Activated CD8-positive, alpha-beta T cell treated with anti-CD3 and anti-CD28 coated beads for 36 hours (primary cell): ENCODE data around the gene POLR3B. TPM values are rescaled to one million over a fixed set of nuclear protein-coding genes. Genes with fewer than 3 reads are reported as not detected.

Experiments
- ATAC-seq: fragments of 200-7000 bp; cut with Tn5 transposase; one replicate; pipeline ENCODE4 v1.10.0; 2021; ENCODE audit warnings: mild to moderate bottlenecking, moderate library complexity
- CTCF ChIA-PET: fragments of 350-600 bp; sonication (Branson Sonifier 250); formaldehyde crosslinking; loops from one replicate; lab custom pipeline; 2021; ENCODE audit warnings: antibody characterized with exemption; lab: Charles Lee
- POLR2A ChIA-PET: fragments of 350-600 bp; sonication (Branson Sonifier 250); formaldehyde crosslinking; loops from one replicate; lab custom pipeline; 2021; ENCODE audit warnings: antibody characterized with exemption; lab: Charles Lee
- DNase-seq: peaks from one replicate; pipeline ENCODE4 v3.0.0-alpha.2; 2020
- H3K27ac Mint-ChIP-seq: one replicate; pipeline ENCODE4 v1.8.0; 2021; ENCODE audit warnings: mild to moderate bottlenecking, mixed read lengths
- H3K27me3 Mint-ChIP-seq: one replicate; pipeline ENCODE4 v1.8.0; 2021; ENCODE audit warnings: mixed read lengths
- H3K36me3 Mint-ChIP-seq: one replicate; pipeline ENCODE4 v1.8.0; 2021; ENCODE audit warnings: low read depth, mixed read lengths
- H3K4me1 Mint-ChIP-seq: one replicate; pipeline ENCODE4 v1.8.0; 2021; ENCODE audit warnings: low read depth, mixed read lengths
- H3K4me3 Mint-ChIP-seq: one replicate; pipeline ENCODE4 v1.8.0; 2021; ENCODE audit warnings: mild to moderate bottlenecking, moderate library complexity, mixed read lengths
- H3K9me3 Mint-ChIP-seq: one replicate; pipeline ENCODE4 v1.8.0; 2021; ENCODE audit warnings: mixed read lengths
- CTCF ChIP-seq: fragments of 200-600 bp; IDR thresholded peaks from one replicate; pipeline ENCODE4 v1.8.0; 2022; ENCODE audit warnings: antibody characterized with exemption, mild to moderate bottlenecking
- intact Hi-C: fragments of 100-400 bp; cut with micrococcal nuclease; formaldehyde crosslinking; loops from one replicate; pipeline ENCODE4 v1.10.0; 2022
- total RNA-seq, 2 experiments: library from RNA; stranded (reverse); gene quantifications; one replicate each; pipeline ENCODE4 v1.2.3, GENCODE V29; 2021

Gene POLR3B
- total RNA-seq, 2 experiments from 2014 or later, result 8.3 to 9.5 TPM

- TF ChIP-seq CTCF, result no peak
- Mint-ChIP-seq H3K27ac (no peak overlapping the region), H3K36me3 (peaks cover 11% of the 10 kb centered on the region), H3K9me3 (no peaks in the 10 kb centered on the region), H3K4me1 (peaks cover under 1% of the 10 kb centered on the region), H3K27me3 (no peaks in the 10 kb centered on the region), H3K4me3 (no peak overlapping the region)
- CTCF ChIA-PET, result no interaction called here
- ATAC-seq (no peak), DNase-seq (no peak)
- POLR2A ChIA-PET, result no interaction called here
- intact Hi-C loops, result no loop called here
These were observed 135.3 kb downstream of the POLR3B start for GRCh38 chr12:106492857-106493256.

- ChIA-PET POLR2A (no interaction called here), CTCF (no interaction called here)
- Mint-ChIP-seq H3K9me3 (no peaks in the 10 kb centered on the region), H3K36me3 (peaks cover 17% of the 10 kb centered on the region), H3K4me3 (no peak overlapping the region), H3K27ac (no peak overlapping the region), H3K27me3 (no peaks in the 10 kb centered on the region), H3K4me1 (peaks cover 4% of the 10 kb centered on the region)
- no peak for TF ChIP-seq CTCF
- ATAC-seq (no peak), DNase-seq (no peak)
- intact Hi-C loops, result no loop called here
These were observed 136.0 kb downstream of the POLR3B start for GRCh38 chr12:106493531-106493930.

GRCh38 chr12:106495354-106495965, 137.9 kb downstream of the POLR3B start:
- CTCF ChIA-PET, result no interaction called here
- intact Hi-C loops, result no loop called here
- ATAC-seq, result no peak

GRCh38 chr12:106498056-106498455, 140.5 kb downstream of the POLR3B start:
- intact Hi-C loops, result no loop called here
- no peak for ATAC-seq
- ChIA-PET CTCF (no interaction called here), POLR2A (no interaction called here)
- no peaks in the 10 kb centered on the region for H3K27me3 Mint-ChIP-seq
- TF ChIP-seq CTCF, result no peak
- H3K4me1 Mint-ChIP-seq, result peaks cover 6% of the 10 kb centered on the region
- H3K9me3 Mint-ChIP-seq, result no peaks in the 10 kb centered on the region
- peaks cover 28% of the 10 kb centered on the region for H3K36me3 Mint-ChIP-seq
- H3K27ac Mint-ChIP-seq, result no peak overlapping the region
- no peak overlapping the region for H3K4me3 Mint-ChIP-seq
- DNase-seq, result no peak

More at GRCh38 chr12:106495354-106495965, 137.9 kb downstream of the POLR3B start:
- DNase-seq, result no peak
- H3K4me3 Mint-ChIP-seq, result no peak overlapping the region
- H3K27me3 Mint-ChIP-seq, result no peaks in the 10 kb centered on the region
- no peaks in the 10 kb centered on the region for H3K9me3 Mint-ChIP-seq
- POLR2A ChIA-PET, result no interaction called here
- peaks cover 28% of the 10 kb centered on the region for H3K36me3 Mint-ChIP-seq
- no peak overlapping the region for H3K27ac Mint-ChIP-seq
- peaks cover 6% of the 10 kb centered on the region for H3K4me1 Mint-ChIP-seq
- TF ChIP-seq CTCF, result no peak

- DNase-seq (no peak), ATAC-seq (no peak)
- no peaks in the 10 kb centered on the region for H3K9me3 Mint-ChIP-seq
- POLR2A ChIA-PET, result interaction anchor here (0.6 kb wide), 1 partner anchor 33 kb away, joined by 3 read pairs; no protein-coding TSS in a partner anchor
- H3K4me1 Mint-ChIP-seq, result peaks cover 6% of the 10 kb centered on the region
- no peak overlapping the region for H3K4me3 Mint-ChIP-seq
- intact Hi-C loops, result no loop called here
- peaks cover 28% of the 10 kb centered on the region for H3K36me3 Mint-ChIP-seq
- no peaks in the 10 kb centered on the region for H3K27me3 Mint-ChIP-seq
- H3K27ac Mint-ChIP-seq, result no peak overlapping the region
- no peak for TF ChIP-seq CTCF
- CTCF ChIA-PET, result no interaction called here
These were observed 142.1 kb downstream of the POLR3B start for GRCh38 chr12:106499628-106500027.
